HG02840 (cell line): ENCODE measurements around the gene B3GAT3.
"Not testable (repeated sequence)": the region's sequence is repeated elsewhere in the genome, so short reads cannot be mapped to it uniquely, and the experiment has no call there.

ENCODE experiments used
- ATAC-seq: cut with Tn5 transposase; IDR thresholded peaks from one replicate; pipeline ENCODE4 v1.9.1; 2021; ENCODE audit warnings: mild to moderate bottlenecking, moderate library complexity, moderate number of reproducible peaks; ENCODE audit not compliant: unreplicated experiment, low FRiP score

Gene B3GAT3

GRCh38 chr11:62604460-62605120, 17.2 kb downstream of the B3GAT3 start:
- ATAC-seq: no peak

GRCh38 chr11:62603776-62604299, 17.9 kb downstream of the B3GAT3 start:
- no peak for ATAC-seq

GRCh38 chr11:62603072-62603408, 18.7 kb downstream of the B3GAT3 start:
- no peak for ATAC-seq

GRCh38 chr11:62602141-62603071, 19.4 kb downstream of the B3GAT3 start:
- ATAC-seq: no peak

- peak; percentile 68 for ATAC-seq
Observed at GRCh38 chr11:62601372-62602140, 20.2 kb downstream of the B3GAT3 start, which contains the start of gene MTA2. MTA2 (minus strand) TSS chr11:62601865; CDS start chr11:62601450, 415 bp downstream.

DNA sequence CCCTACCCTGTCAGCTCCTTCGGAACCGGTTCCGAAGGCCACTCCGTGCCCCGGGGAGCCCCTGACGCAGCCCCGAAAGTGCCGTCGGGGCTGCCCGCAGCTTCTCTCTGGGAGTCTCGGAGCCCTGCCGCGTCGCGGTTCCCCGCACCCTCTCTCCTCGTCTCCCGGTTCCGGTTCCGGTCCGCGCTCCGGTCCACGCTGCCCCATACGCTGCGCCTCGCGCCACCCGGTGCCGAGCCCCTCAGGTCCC, 20.7 kb downstream of the B3GAT3 start:
- ATAC-seq: no peak

GRCh38 chr11:62600367-62601121, 21.2 kb downstream of the B3GAT3 start:
- no peak for ATAC-seq

- ATAC-seq: no peak
Observed at GRCh38 chr11:62599901-62600300, 21.9 kb downstream of the B3GAT3 start.

DNA sequence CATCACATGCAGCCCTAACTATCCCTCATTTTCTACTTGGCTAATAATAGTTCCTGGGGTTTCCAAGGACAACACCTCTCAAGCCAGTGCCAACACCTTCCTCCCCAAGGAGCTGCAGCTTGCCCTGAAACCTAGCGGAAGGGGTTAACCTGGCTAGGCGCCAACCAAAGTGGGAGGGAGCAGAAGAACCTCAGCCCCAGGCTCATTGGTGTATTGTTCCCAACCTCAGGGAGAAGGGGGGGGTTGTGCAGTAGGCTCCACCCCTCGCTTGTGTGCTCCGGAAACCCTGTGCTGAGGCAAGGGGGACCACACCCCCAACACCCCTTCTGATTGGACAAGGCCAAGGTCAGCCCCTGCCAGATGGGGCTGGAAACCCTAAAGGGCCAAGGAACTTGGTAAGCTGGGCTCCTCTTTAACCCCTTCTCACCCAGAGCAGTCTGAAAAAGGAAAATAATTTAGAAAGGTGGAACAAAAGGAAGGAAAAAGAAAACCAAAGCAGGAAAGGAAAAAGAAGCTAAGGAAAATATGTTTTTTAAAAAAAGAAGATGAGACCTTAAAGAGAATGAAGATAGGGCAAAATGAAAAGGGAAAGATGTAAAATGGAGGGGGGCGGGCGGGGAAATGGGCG, 22.6 kb downstream of the B3GAT3 start:
- peak; percentile 33 for ATAC-seq

DNA sequence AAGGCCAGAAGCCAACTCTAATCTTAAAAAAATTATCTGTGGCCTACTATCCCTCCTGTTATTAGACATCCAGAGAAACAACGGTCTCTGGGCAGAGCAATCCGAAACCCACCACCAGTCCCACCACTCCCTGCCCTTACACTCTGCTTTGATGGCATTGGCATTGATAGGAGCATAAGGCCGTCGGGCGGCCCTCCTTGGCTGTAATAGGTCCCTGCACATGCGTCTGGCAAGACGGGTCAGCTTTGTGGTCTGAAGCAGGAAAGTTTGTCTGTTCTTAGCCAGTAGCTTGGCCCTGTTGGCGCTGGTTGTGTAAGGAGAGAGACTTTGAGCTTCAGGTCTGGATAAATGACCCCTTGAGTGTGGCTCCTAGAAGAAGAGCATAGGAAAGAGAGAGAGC, 26.7 kb downstream of the B3GAT3 start:
- ATAC-seq: no peak

GRCh38 chr11:62593434-62594044, 28.2 kb downstream of the B3GAT3 start:
- ATAC-seq: no peak

DNA sequence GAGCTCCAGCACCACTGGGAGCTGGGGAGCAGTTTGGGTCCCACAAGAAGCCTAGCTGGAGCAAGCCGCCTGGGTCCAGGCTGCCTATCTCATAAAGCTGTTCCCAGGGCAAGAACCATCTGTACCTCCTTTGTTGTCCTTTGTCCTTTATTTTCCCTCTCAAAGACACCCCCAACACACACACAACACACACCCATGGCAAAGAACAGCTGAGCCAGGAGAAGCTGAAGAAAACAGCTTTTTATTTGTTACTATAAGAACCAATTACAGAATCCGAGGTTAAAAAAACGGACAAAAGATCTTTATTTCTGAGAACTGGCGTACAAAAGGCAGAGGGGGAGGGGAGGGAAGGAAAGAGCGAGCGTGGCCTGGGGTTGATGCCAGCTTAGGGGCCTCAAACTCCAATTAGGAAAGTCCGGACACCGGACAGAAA, 28.8 kb downstream of the B3GAT3 start:
- no peak for ATAC-seq

DNA sequence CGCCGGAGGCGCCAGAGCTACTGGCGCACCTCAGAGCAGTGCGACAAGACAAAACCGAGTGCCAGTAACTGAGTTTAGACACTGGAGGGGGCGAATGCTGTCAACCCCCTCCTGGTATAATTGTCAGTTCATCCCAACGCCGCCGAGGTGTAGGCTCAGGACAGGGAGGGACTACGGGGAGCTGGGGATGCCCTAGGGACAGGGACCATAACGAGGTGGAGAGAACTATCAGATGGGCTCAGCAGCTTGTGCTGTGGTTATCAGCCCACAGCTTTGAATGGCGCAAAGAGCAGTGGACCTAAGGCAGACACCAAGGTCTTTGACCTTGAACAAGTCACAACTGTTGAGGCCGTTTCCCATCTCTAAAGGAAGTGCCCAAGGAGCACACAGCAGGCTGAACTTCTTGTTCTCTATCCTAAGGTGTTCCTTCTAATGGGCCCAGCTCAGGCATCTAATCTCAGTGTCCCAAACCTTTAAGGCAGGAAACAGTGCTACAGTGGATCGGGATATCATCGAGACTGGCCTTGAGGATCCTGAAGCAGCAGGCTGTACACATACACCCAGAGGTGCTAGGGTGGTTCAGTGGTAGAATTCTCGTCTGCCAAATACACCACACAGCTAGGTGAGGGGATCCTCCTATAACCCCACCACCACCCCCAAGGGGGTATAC, 29.5 kb downstream of the B3GAT3 start:
- ATAC-seq: no peak

DNA sequence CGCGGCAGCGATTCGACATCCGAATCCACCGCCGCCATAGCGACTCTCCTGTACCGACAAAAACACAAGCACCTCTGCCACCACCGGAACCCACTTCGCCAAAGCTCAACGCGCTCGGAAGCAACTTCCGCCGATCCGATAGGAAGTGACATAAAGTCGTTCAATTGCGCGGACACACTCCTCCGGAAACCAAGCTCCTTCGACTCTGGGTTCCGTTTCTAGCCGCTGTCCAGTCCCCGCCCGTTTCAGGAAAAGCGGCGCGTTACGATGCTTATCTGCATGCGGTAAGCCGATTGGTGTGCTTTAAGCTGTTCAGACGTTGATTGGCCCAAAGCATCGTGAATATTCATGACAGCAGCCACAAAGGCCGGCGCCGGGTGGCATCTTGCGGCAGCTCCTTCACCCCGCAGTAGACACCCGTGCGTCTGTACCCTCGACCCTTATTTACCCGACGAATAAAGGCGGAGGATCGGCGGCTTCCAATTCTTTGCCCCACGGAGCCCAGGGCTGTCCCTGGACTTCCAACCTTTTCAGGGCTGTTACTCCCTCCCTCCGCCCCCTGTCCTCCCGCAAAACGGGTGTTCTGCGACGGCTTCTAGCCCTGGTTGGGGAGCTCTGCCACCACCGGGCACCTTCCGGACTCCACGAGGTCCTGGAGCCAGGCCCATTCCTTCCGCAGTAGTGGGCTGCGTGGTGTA, 30.2 kb downstream of the B3GAT3 start, which contains the start of gene TUT1:
Gene TUT1 (minus strand): TSS at position 76 of the 698 bp plus-strand sequence. CDS start 38 bp downstream, at position 38.
- peak; percentile 91 for ATAC-seq

DNA sequence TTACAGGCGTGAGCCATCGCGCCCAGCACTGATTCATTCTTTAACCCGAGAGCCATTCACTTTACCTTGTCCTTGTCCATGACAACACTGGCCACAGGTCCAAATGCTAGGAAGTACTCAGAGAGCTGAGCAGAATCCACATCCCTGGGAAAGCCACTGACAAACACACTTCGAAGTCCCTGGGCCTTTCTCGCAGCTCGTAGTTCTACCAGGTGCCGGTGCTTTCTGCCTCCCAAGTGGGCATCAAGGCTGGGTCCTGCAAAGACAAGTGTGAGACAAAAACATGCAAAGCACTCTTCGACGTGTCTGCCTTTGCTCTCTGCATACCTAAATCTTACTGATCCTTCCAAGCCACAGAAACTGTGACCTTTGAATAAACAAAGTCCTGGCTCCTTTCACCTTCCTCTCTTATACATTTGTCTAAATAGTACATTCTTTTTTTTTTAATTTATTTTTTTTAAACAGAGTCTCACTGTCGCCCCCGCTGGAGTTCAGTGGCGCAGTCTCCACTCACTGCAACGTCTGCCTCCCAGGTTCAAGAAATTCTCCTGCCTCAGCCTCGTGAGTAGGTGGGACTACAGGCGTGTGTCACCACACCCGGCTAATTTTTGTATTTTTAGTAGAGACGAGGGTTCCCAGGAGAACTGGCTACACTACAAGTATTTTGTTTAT, 32.7 kb downstream of the B3GAT3 start:
- ATAC-seq: no peak

- ATAC-seq: not testable (repeated sequence)
Observed at GRCh38 chr11:62585356-62585755, 36.4 kb downstream of the B3GAT3 start.

DNA sequence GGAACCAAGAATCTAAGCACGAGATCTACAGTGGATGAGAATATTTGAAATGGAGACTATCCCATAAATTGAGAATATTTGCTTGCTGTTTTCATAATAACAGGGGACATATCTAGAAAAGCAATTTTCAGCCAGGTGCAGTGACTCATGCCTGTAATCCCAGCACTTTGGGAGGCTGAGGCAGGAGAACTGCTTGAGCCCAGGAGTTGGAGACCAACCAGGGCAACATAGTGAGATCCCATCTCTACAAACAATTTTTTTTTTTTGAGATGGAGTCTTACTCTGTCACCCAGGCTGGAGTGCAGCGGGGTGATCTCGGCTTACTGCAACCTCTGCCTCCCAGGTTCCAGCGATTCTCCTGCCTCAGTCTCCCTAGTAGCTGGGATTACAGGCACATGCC, 40.1 kb downstream of the B3GAT3 start:
- ATAC-seq: not testable (repeated sequence)
